Endothelial cell of umbilical vein (primary cell): ENCODE results near the gene ENAH.

Experiments used
- EZH2 ChIP-seq: IDR thresholded peaks from 2 replicates; pipeline ENCODE4 v1.6.1; 2012; ENCODE audit warnings: borderline replicate concordance, low read depth, mild to moderate bottlenecking, moderate library complexity, low read length, inconsistent platforms; ENCODE audit not compliant: severe bottlenecking
- POLR2A ChIP-seq: IDR thresholded peaks from 2 replicates; pipeline ENCODE4 v1.6.1; 2012; ENCODE audit warnings: low read depth, mild to moderate bottlenecking, control low read depth, low read length
- TF ChIP-seq, protein P1 (sequence below), 2 donors: IDR thresholded peaks; 1 replicate in 1 of 2; 2 replicates in 1 of 2; pipeline ENCODE4 v1.5.1; 2011; ENCODE audit warnings: low read length in 2 of 2, mild to moderate bottlenecking in 2 of 2, moderate library complexity in 2 of 2, control low read depth in 1 of 2, inconsistent platforms in 1 of 2, low read depth in 1 of 2; ENCODE audit not compliant: insufficient read depth in 1 of 2; ENCODE audit errors: extremely low read depth in 1 of 2
- TF ChIP-seq, protein P2 (sequence below): IDR thresholded peaks from 2 replicates; pipeline ENCODE4 v1.6.1; 2011; ENCODE audit not compliant: insufficient read depth, insufficient read length

DNA sequence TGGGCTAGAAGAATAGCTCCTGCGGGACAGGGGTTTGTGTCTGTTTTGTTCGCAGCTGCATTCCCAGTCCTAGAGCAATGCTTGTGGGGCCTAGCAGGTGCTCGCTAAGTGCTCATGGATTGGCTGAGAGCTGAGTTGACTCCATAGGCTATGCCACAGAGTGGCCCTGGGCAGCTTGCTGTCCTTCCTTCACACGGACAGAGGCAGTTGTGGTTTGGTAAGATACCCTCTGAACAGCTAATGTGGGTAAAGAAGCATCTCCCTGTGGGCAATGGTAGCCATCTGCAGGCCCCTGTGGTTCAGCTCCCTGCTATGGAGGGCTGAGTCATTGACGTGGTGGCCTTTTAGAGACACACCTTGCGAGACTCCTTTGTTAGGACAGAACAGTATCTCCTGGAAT lies 201.6 kb downstream of the ENAH start:
- TF ChIP-seq, protein P1, sequence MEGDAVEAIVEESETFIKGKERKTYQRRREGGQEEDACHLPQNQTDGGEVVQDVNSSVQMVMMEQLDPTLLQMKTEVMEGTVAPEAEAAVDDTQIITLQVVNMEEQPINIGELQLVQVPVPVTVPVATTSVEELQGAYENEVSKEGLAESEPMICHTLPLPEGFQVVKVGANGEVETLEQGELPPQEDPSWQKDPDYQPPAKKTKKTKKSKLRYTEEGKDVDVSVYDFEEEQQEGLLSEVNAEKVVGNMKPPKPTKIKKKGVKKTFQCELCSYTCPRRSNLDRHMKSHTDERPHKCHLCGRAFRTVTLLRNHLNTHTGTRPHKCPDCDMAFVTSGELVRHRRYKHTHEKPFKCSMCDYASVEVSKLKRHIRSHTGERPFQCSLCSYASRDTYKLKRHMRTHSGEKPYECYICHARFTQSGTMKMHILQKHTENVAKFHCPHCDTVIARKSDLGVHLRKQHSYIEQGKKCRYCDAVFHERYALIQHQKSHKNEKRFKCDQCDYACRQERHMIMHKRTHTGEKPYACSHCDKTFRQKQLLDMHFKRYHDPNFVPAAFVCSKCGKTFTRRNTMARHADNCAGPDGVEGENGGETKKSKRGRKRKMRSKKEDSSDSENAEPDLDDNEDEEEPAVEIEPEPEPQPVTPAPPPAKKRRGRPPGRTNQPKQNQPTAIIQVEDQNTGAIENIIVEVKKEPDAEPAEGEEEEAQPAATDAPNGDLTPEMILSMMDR (IDR thresholded peaks at IDR 0.05; ENCODE audit: extremely low read depth in 1 of 2, insufficient read depth in 1 of 2, low read depth in 1 of 2, low read length in 2 of 2), result no peak
- TF ChIP-seq EZH2, result no peak
- TF ChIP-seq, protein P2, sequence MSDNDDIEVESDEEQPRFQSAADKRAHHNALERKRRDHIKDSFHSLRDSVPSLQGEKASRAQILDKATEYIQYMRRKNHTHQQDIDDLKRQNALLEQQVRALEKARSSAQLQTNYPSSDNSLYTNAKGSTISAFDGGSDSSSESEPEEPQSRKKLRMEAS, result no peak
- no peak for TF ChIP-seq POLR2A
